Common myeloid progenitor, CD34-positive (primary cell): Measurements from ENCODE around the gene ERI3.

Experiments
- CTCF ChIA-PET: fragments of 350-600 bp; sonication (Branson Sonifier 250); formaldehyde crosslinking; loops from one replicate; lab custom pipeline; 2021; ENCODE audit warnings: antibody characterized with exemption; lab: Charles Lee
- POLR2A ChIA-PET: fragments of 350-600 bp; sonication (Branson Sonifier 250); formaldehyde crosslinking; loops from one replicate; lab custom pipeline; 2021; ENCODE audit warnings: antibody characterized with exemption; lab: Charles Lee
- DNase-seq, 3 donors: peaks; one replicate each; pipeline versions ENCODE4 v3.0.0 to v3.0.0-alpha.2; 2013
- H3K27ac ChIP-seq, 2 experiments: 1 replicate in 1 of 2; 2 replicates in 1 of 2; pipeline ENCODE4 v1.7.0; 2013; ENCODE audit warnings: inconsistent platforms in 2 of 2, low read length in 2 of 2, mild to moderate bottlenecking in 2 of 2, low read depth in 1 of 2, moderate library complexity in 1 of 2; ENCODE audit not compliant: severe bottlenecking in 2 of 2, insufficient read depth in 1 of 2, poor library complexity in 1 of 2
- H3K27me3 ChIP-seq, 5 experiments: replicated peaks in 2 of 5; 1 replicate in 3 of 5; 2 replicates in 2 of 5; pipeline versions ENCODE4 v1.6.1 to v1.7.0; 2013; ENCODE audit warnings: low read length in 4 of 5, mild to moderate bottlenecking in 2 of 5, moderate library complexity in 2 of 5, inconsistent platforms in 1 of 5; ENCODE audit not compliant: insufficient read depth in 5 of 5, control insufficient read depth in 4 of 5
- H3K36me3 ChIP-seq, 4 experiments: 1 replicate in 2 of 4; 2 replicates in 2 of 4; pipeline versions ENCODE4 v1.6.1 to v1.7.0; 2013; ENCODE audit warnings: low read length in 3 of 4, control low read depth in 1 of 4, mild to moderate bottlenecking in 1 of 4; ENCODE audit not compliant: control insufficient read depth in 4 of 4, insufficient read depth in 4 of 4
- H3K4me1 ChIP-seq, 4 experiments: 1 replicate in 3 of 4; 2 replicates in 1 of 4; pipeline versions ENCODE4 v1.6.1 to v1.7.1; 2013; ENCODE audit warnings: low read length in 3 of 4, mild to moderate bottlenecking in 3 of 4, control low read depth in 1 of 4, inconsistent platforms in 1 of 4, moderate library complexity in 1 of 4; ENCODE audit not compliant: control insufficient read depth in 4 of 4, insufficient read depth in 4 of 4; ENCODE audit errors: control extremely low read depth in 1 of 4
- H3K4me3 ChIP-seq, 7 experiments: 1 replicate in 4 of 7; 2 replicates in 3 of 7; pipeline versions ENCODE4 v1.5.1 to v1.7.0; 2013; ENCODE audit warnings: mild to moderate bottlenecking in 7 of 7, low read length in 6 of 7, moderate library complexity in 6 of 7, inconsistent platforms in 2 of 7, low read depth in 2 of 7, control low read depth in 1 of 7; ENCODE audit not compliant: insufficient read depth in 4 of 7, control insufficient read depth in 1 of 7; ENCODE audit errors: extremely low read depth in 1 of 7
- H3K9me3 ChIP-seq, 5 experiments: 1 replicate in 4 of 5; 2 replicates in 1 of 5; pipeline versions ENCODE4 v1.6.1 to v1.7.1; 2013; ENCODE audit warnings: low read length in 4 of 5, mild to moderate bottlenecking in 2 of 5, inconsistent platforms in 1 of 5, low read depth in 1 of 5, moderate library complexity in 1 of 5; ENCODE audit not compliant: control insufficient read depth in 4 of 5, insufficient read depth in 2 of 5; ENCODE audit errors: control extremely low read depth in 1 of 5
- WGBS: methylation state at CpG from one replicate; pipeline ENCODE4 v1.1.5; 2013; ENCODE audit not compliant: insufficient coverage; 5-methylcytosine and 5-hydroxymethylcytosine counted together

The ERI3 gene

GRCh38 chr1:44270686-44271628, 84.1 kb downstream of the ERI3 start:
- no peaks in the 10 kb centered on the region for H3K9me3 ChIP-seq
- no peak for DNase-seq
- H3K27me3 ChIP-seq: no peaks in the 10 kb centered on the region
- POLR2A ChIA-PET: no interaction called here
- CTCF ChIA-PET: interaction anchor here (0.9 to 1.7 kb wide), 4 partner anchors 10 to 51 kb away, joined by 3 to 4 read pairs (median 3); no protein-coding TSS in a partner anchor
- peaks cover 2 to 8% (median 4%) of the 10 kb centered on the region in 4 experiments for H3K36me3 ChIP-seq
- H3K4me1 ChIP-seq: peaks cover 0 to 4% (median 1%) of the 10 kb centered on the region in 4 experiments
- H3K27ac ChIP-seq: no peak overlapping the region
- 97% methylated on average over 6 of the region's 6 CpGs for WGBS
- no peak overlapping the region for H3K4me3 ChIP-seq

GRCh38 chr1:44268054-44268453, 87.0 kb downstream of the ERI3 start:
- peaks cover 0 to 18% (median 0%) of the 10 kb centered on the region in 4 experiments for H3K4me1 ChIP-seq
- no peak for DNase-seq
- CTCF ChIA-PET: interaction anchor here (1.0 to 1.6 kb wide), 5 partner anchors 8 to 111 kb away, joined by 3 to 4 read pairs (median 3); no protein-coding TSS in a partner anchor
- WGBS: no CpG with 5 or more reads among the region's 1 CpG
- no peaks in the 10 kb centered on the region for H3K9me3 ChIP-seq
- H3K27me3 ChIP-seq: no peaks in the 10 kb centered on the region
- H3K4me3 ChIP-seq: no peak overlapping the region
- no peak overlapping the region for H3K27ac ChIP-seq
- H3K36me3 ChIP-seq: peaks cover under 1 to 6% (median 2%) of the 10 kb centered on the region in 4 experiments
- POLR2A ChIA-PET: no interaction called here

GRCh38 chr1:44267438-44267837, 87.6 kb downstream of the ERI3 start:
- Histone ChIP-seq H3K4me1 (peaks cover 0 to 23% (median 0%) of the 10 kb centered on the region in 4 experiments), H3K36me3 (peaks cover 0 to 6% (median 2%) of the 10 kb centered on the region in 4 experiments), H3K4me3 (no peak overlapping the region), H3K27ac (no peak overlapping the region), H3K9me3 (no peaks in the 10 kb centered on the region), H3K27me3 (no peaks in the 10 kb centered on the region)
- DNase-seq: no peak
- POLR2A ChIA-PET: interaction anchor here (0.6 kb wide), 1 partner anchor 10 kb away, joined by 3 read pairs; no protein-coding TSS in a partner anchor
- 92% methylated on average over 5 of the region's 5 CpGs for WGBS
- CTCF ChIA-PET: interaction anchor here (1.0 to 1.6 kb wide), 8 partner anchors 9 to 112 kb away, joined by 3 to 4 read pairs (median 3); no protein-coding TSS in a partner anchor

GRCh38 chr1:44266400-44267344, 88.4 kb downstream of the ERI3 start:
- Histone ChIP-seq H3K9me3 (no peaks in the 10 kb centered on the region), H3K4me3 (no peak overlapping the region), H3K27ac (no peak overlapping the region), H3K27me3 (no peaks in the 10 kb centered on the region), H3K4me1 (peaks cover 0 to 24% (median 0%) of the 10 kb centered on the region in 4 experiments), H3K36me3 (peaks cover 0 to 6% (median 3%) of the 10 kb centered on the region in 4 experiments)
- POLR2A ChIA-PET: no interaction called here
- CTCF ChIA-PET: interaction anchor here (1.0 to 1.3 kb wide), 6 partner anchors 9 to 39 kb away, joined by 3 read pairs; no protein-coding TSS in a partner anchor
- 95% methylated on average over 4 of the region's 6 CpGs for WGBS
- DNase-seq: no peak

- no peak for DNase-seq
- no CpG with 5 or more reads among the region's 1 CpG for whole genome bisulfite sequencing
- H3K27me3 ChIP-seq: no peaks in the 10 kb centered on the region
- ChIA-PET POLR2A (no interaction called here), CTCF (interaction anchor here (1.3 kb wide), 1 partner anchor 11 kb away, joined by 3 read pairs; no protein-coding TSS in a partner anchor)
- H3K4me3 ChIP-seq: no peak overlapping the region
- no peak overlapping the region for H3K27ac ChIP-seq
- peaks cover 0 to 6% (median 2%) of the 10 kb centered on the region in 4 experiments for H3K36me3 ChIP-seq
- peaks cover 0 to 24% (median 0%) of the 10 kb centered on the region in 4 experiments for H3K4me1 ChIP-seq
- H3K9me3 ChIP-seq: no peaks in the 10 kb centered on the region
Measured at GRCh38 chr1:44265656-44266358, 89.2 kb downstream of the ERI3 start.

GRCh38 chr1:44264451-44264771, 90.6 kb downstream of the ERI3 start:
- 91% methylated on average over 8 of the region's 11 CpGs for WGBS
- no peak for DNase-seq
- ChIA-PET CTCF (interaction anchor here (0.9 to 1.6 kb wide), 3 partner anchors 14 to 37 kb away, joined by 3 to 4 read pairs (median 3); no protein-coding TSS in a partner anchor), POLR2A (no interaction called here)
- H3K9me3 ChIP-seq: no peaks in the 10 kb centered on the region
- no peak overlapping the region for H3K4me3 ChIP-seq
- no peaks in the 10 kb centered on the region for H3K27me3 ChIP-seq
- no peak overlapping the region for H3K27ac ChIP-seq
- peaks cover 0 to 24% (median 0%) of the 10 kb centered on the region in 4 experiments for H3K4me1 ChIP-seq
- H3K36me3 ChIP-seq: peaks cover 0 to 5% (median 1%) of the 10 kb centered on the region in 4 experiments
